Right cardiac atrium (tissue), 5 donors: Measurements from ENCODE around the gene THADA. TPM values are rescaled to one million over a fixed set of nuclear protein-coding genes. Genes with fewer than 3 reads are reported as not detected.
"Not testable (repeated sequence)": the region's sequence is repeated elsewhere in the genome, so short reads cannot be mapped to it uniquely, and the experiment has no call there.

Source experiments
- ATAC-seq, 2 donors: fragments of 200-7000 bp; cut with Tn5 transposase; one replicate each; pipeline versions ENCODE4 v1.8.0 to v1.9.1; 2020; ENCODE audit warnings: moderate library complexity in 2 of 2, mild to moderate bottlenecking in 1 of 2
- DNase-seq, 3 donors: peaks; one replicate each; pipeline ENCODE4 v3.0.0-alpha.2; 2020
- H3K27ac ChIP-seq: one replicate; pipeline ENCODE4 v1.5.1; 2013; ENCODE audit warnings: mild to moderate bottlenecking, low read length, control low read depth, moderate library complexity
- H3K27me3 ChIP-seq: one replicate; pipeline ENCODE4 v1.6.1; 2013; ENCODE audit not compliant: control insufficient read depth, insufficient read depth
- H3K4me1 ChIP-seq: one replicate; pipeline ENCODE4 v1.6.1; 2013; ENCODE audit warnings: low read length; ENCODE audit not compliant: control insufficient read depth, insufficient read depth
- H3K4me3 ChIP-seq: one replicate; pipeline ENCODE4 v1.5.1; 2013; ENCODE audit warnings: low read length, control low read depth
- H3K9me3 ChIP-seq: one replicate; pipeline ENCODE4 v1.6.1; 2013; ENCODE audit warnings: low read length; ENCODE audit not compliant: control insufficient read depth
- WGBS: extraction: QIAGEN DNeasy Blood & Tissue Kit; methylation state at CpG from one replicate; pipeline ENCODE4 v1.1.7; 2013; 5-methylcytosine and 5-hydroxymethylcytosine counted together
- intact Hi-C, 4 donors: fragments of 100-400 bp; cut with DNase I; formaldehyde crosslinking; loops; one replicate each; pipeline versions ENCODE4 v1.11.0 to v1.14.0; 2022 to 2023
- polyA plus RNA-seq: library from polyadenylated mRNA; stranded (reverse); fragments of 200-250 nt; gene quantifications from one replicate; pipeline ENCODE4 v1.2.3, GENCODE V29; 2013
- total RNA-seq, 4 donors: library from RNA; stranded (reverse); fragmentation: NEBNext Ultra II Directional; extraction: Animal tissue kit (Norgen Biotek cat#: 25700); gene quantifications; one replicate each; pipeline ENCODE4 v1.2.1, GENCODE V29; 2021
- donor health status: healthy with polysubstance abuse.
- donor health status: DM: no; HTN: yes; CAD: no.
- donor health status: DM: no; HTN: no; CAD: no.
- donor health status: DM: no; HTN: yes; CAD: no; lungs with severe emphysema.
- donor health status: DM: yes; HTN: yes; CAD: no.

Gene THADA
- total and polyA plus RNA-seq, 5 donors: 10.6 to 20.7 (median 19.8) TPM

- ATAC-seq: no peak
- intact Hi-C loops: no loop called here
- H3K27ac ChIP-seq: peak overlapping the region; percentile 68
- H3K4me1 ChIP-seq: no peaks in the 10 kb centered on the region
- no peak for DNase-seq
- no peaks in the 10 kb centered on the region for H3K9me3 ChIP-seq
- H3K4me3 ChIP-seq: no peak overlapping the region
- WGBS: 93% methylated on average over 5 of the region's 5 CpGs
- no peaks in the 10 kb centered on the region for H3K27me3 ChIP-seq
Observed at GRCh38 chr2:43539436-43539835, 56.4 kb downstream of the THADA start.

- ATAC-seq (no peak), DNase-seq (no peak)
- H3K4me3 ChIP-seq: no peak overlapping the region
- H3K27me3 ChIP-seq: no peaks in the 10 kb centered on the region
- H3K9me3 ChIP-seq: no peaks in the 10 kb centered on the region
- H3K27ac ChIP-seq: no peak overlapping the region
- intact Hi-C loops: no loop called here
- no peaks in the 10 kb centered on the region for H3K4me1 ChIP-seq
- 88% methylated on average over 1 of the region's 1 CpG for WGBS
Observed at GRCh38 chr2:43538034-43538670, 57.7 kb downstream of the THADA start.

- H3K27ac ChIP-seq: no peak overlapping the region
- no peaks in the 10 kb centered on the region for H3K27me3 ChIP-seq
- H3K9me3 ChIP-seq: no peaks in the 10 kb centered on the region
- no peak for ATAC-seq
- no peak overlapping the region for H3K4me3 ChIP-seq
- intact Hi-C loops: no loop called here
- H3K4me1 ChIP-seq: no peaks in the 10 kb centered on the region
- DNase-seq: no peak
- 83% methylated on average over 2 of the region's 2 CpGs for WGBS
Observed at GRCh38 chr2:43537137-43537536, 58.7 kb downstream of the THADA start.

- Histone ChIP-seq H3K9me3 (no peaks in the 10 kb centered on the region), H3K4me1 (no peaks in the 10 kb centered on the region), H3K27me3 (no peaks in the 10 kb centered on the region), H3K4me3 (no peak overlapping the region), H3K27ac (no peak overlapping the region)
- intact Hi-C loops: no loop called here
- no peak for ATAC-seq
- WGBS: 93% methylated on average over 3 of the region's 3 CpGs
- no peak for DNase-seq
Observed at GRCh38 chr2:43534569-43534968, 61.3 kb downstream of the THADA start.

- WGBS: over 99% methylated on average over 3 of the region's 3 CpGs
- intact Hi-C loops, ATAC-seq: not testable (repeated sequence)
Observed at GRCh38 chr2:43532572-43532971, 63.3 kb downstream of the THADA start.

GRCh38 chr2:43531251-43531650 lies 64.6 kb downstream of the THADA start:
- Histone ChIP-seq H3K4me3 (no peak overlapping the region), H3K27ac (no peak overlapping the region), H3K4me1 (no peaks in the 10 kb centered on the region), H3K27me3 (no peaks in the 10 kb centered on the region), H3K9me3 (no peaks in the 10 kb centered on the region)
- DNase-seq (no peak), ATAC-seq (no peak)
- WGBS: 86% methylated on average over 3 of the region's 3 CpGs
- intact Hi-C loops: no loop called here

More at GRCh38 chr2:43532572-43532971, 63.3 kb downstream of the THADA start:
- H3K27ac ChIP-seq, DNase-seq, H3K27me3 ChIP-seq, H3K4me1 ChIP-seq, H3K4me3 ChIP-seq, H3K9me3 ChIP-seq: not testable (repeated sequence)

GRCh38 chr2:43526994-43527393 lies 68.8 kb downstream of the THADA start:
- H3K27ac ChIP-seq: no peak overlapping the region
- H3K4me1 ChIP-seq: no peaks in the 10 kb centered on the region
- no peak overlapping the region for H3K4me3 ChIP-seq
- no peaks in the 10 kb centered on the region for H3K27me3 ChIP-seq
- intact Hi-C loops: no loop called here
- DNase-seq (no peak), ATAC-seq (no peak)
- H3K9me3 ChIP-seq: no peaks in the 10 kb centered on the region

- DNase-seq (no peak), ATAC-seq (no peak)
- Histone ChIP-seq H3K27me3 (no peaks in the 10 kb centered on the region), H3K4me1 (peaks cover 2% of the 10 kb centered on the region), H3K27ac (no peak overlapping the region), H3K9me3 (no peaks in the 10 kb centered on the region), H3K4me3 (no peak overlapping the region)
- intact Hi-C loops: no loop called here
- WGBS: 97% methylated on average over 1 of the region's 1 CpG
Observed at GRCh38 chr2:43525506-43525905, 70.3 kb downstream of the THADA start.

GRCh38 chr2:43524177-43524965 lies 71.5 kb downstream of the THADA start:
- ATAC-seq (no peak), DNase-seq (no peak)
- intact Hi-C loops: no loop called here
- Histone ChIP-seq H3K9me3 (no peaks in the 10 kb centered on the region), H3K27me3 (no peaks in the 10 kb centered on the region), H3K4me1 (peaks cover 6% of the 10 kb centered on the region), H3K4me3 (no peak overlapping the region), H3K27ac (no peak overlapping the region)
- 82% methylated on average over 3 of the region's 3 CpGs for WGBS

- H3K27me3 ChIP-seq: no peaks in the 10 kb centered on the region
- peaks cover 6% of the 10 kb centered on the region for H3K4me1 ChIP-seq
- no peak overlapping the region for H3K4me3 ChIP-seq
- H3K27ac ChIP-seq: no peak overlapping the region
- DNase-seq (no peak), ATAC-seq (no peak)
- intact Hi-C loops: no loop called here
- H3K9me3 ChIP-seq: no peaks in the 10 kb centered on the region
Observed at GRCh38 chr2:43522177-43522576, 73.7 kb downstream of the THADA start.

GRCh38 chr2:43521568-43521967 lies 74.3 kb downstream of the THADA start:
- 88% methylated on average over 2 of the region's 2 CpGs for WGBS
- H3K4me1 ChIP-seq: peaks cover 6% of the 10 kb centered on the region
- intact Hi-C loops: no loop called here
- DNase-seq: no peak
- H3K9me3 ChIP-seq: no peaks in the 10 kb centered on the region
- no peak overlapping the region for H3K27ac ChIP-seq
- no peak for ATAC-seq
- H3K4me3 ChIP-seq: no peak overlapping the region
- H3K27me3 ChIP-seq: no peaks in the 10 kb centered on the region
